Measurements from ENCODE around the gene DRD4. TPM values are rescaled to one million over a fixed set of nuclear protein-coding genes. Genes with fewer than 3 reads are reported as not detected.

The DRD4 gene
- total RNA-seq, 1 donor from 2014 or later: 2.1 TPM

DNA sequence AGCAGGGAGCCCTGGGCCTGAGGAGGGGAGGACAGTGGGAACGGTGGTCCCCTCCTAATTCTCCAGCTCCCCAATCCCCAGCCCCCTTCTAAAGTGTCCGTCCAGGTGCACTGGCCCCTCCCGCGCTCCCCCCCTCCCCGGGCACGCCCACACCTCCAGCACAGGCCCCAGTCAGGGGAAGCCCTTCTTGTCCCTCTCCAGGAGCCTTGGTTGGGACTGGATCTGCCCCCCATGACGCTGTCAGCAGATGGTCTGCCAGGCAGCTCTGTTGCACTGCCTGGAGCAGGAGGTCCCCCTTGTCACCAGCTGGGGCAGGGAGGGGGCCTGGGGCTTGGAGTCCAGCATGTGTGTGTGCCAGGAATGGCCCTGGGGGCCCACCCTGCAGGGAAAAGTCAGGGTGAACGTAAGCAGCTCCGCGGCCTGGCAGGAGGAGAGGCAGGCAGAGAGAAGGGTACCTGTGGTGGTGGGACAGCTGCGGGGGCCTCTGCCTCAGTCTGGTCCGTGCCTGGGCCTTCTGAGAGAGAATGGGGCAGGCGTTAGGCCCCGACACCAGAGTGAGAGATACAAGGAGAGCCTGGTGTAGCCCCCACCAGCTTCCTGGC lies 22.9 kb upstream of the DRD4 start:
- H3K36me3 Mint-ChIP-seq: peaks cover 8% of the 10 kb centered on the region
- H3K27ac Mint-ChIP-seq: peak overlapping the region; percentile 82
- H3K4me1 Mint-ChIP-seq: peaks cover 12% of the 10 kb centered on the region
- H3K4me3 Mint-ChIP-seq: peak overlapping the region; percentile 57
- DNase-seq (ENCODE audit: low spot score in 2 of 2, unreplicated experiment in 2 of 2): no peak
- H3K9me3 Mint-ChIP-seq: no peaks in the 10 kb centered on the region
- H3K27me3 Mint-ChIP-seq (ENCODE audit: low read depth): no peaks in the 10 kb centered on the region
- TF ChIP-seq, protein P1, sequence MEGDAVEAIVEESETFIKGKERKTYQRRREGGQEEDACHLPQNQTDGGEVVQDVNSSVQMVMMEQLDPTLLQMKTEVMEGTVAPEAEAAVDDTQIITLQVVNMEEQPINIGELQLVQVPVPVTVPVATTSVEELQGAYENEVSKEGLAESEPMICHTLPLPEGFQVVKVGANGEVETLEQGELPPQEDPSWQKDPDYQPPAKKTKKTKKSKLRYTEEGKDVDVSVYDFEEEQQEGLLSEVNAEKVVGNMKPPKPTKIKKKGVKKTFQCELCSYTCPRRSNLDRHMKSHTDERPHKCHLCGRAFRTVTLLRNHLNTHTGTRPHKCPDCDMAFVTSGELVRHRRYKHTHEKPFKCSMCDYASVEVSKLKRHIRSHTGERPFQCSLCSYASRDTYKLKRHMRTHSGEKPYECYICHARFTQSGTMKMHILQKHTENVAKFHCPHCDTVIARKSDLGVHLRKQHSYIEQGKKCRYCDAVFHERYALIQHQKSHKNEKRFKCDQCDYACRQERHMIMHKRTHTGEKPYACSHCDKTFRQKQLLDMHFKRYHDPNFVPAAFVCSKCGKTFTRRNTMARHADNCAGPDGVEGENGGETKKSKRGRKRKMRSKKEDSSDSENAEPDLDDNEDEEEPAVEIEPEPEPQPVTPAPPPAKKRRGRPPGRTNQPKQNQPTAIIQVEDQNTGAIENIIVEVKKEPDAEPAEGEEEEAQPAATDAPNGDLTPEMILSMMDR (IDR thresholded peaks at IDR 0.05; ENCODE audit: unreplicated experiment): no peak

DNA sequence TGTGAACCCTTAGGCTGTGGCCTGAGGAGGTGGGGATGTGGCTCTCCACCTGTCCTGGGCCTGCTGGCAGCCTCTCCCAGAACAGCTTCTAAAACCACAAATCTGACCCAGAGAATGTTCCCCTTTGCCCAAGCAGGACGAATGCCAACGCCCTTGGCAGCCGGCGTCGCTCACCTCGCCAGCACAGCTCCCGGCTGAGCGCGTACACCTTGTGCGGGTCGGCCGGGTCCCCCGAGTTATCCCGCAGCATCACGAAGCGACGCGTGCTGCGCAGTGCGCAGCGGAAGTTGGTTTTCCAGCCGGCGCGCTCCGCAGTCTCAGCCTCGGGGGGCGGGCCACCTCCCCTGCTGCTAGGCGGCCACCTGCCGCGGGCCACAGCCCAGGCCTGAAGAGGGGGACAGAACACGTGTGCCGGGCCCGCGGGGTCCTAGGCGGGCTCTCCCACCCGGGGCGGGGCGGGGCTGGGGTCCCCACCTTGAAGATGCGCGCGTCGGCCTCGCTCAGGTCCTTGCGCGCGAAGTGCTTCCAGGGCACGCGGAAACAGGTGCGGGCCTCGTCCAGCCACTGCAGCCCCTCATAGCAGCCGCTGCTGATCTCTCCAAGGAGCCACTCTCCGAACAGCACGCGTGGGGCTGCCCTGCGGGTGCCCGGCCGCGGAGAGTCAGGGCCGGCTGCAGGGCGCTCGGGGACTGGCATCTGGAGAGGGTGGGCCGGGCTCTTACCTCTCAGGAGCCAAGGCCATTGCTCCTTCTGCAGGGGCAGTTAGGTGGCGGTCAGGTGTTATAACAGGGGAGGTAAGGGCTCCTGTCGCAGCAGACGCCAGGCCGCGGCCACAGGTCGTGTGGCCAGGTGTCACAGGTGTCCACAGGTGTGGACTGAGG lies 22.2 kb upstream of the DRD4 start:
- Mint-ChIP-seq H3K4me1 (peaks cover 12% of the 10 kb centered on the region), H3K27ac (peak overlapping the region; percentile 95), H3K36me3 (peaks cover 8% of the 10 kb centered on the region), H3K27me3 (ENCODE audit: low read depth) (no peaks in the 10 kb centered on the region), H3K9me3 (no peaks in the 10 kb centered on the region), H3K4me3 (peak overlapping the region; percentile 77)
- DNase-seq (ENCODE audit: low spot score in 2 of 2, unreplicated experiment in 2 of 2): no peak
- TF ChIP-seq, protein P1 (IDR thresholded peaks at IDR 0.05; ENCODE audit: unreplicated experiment): no peak

DNA sequence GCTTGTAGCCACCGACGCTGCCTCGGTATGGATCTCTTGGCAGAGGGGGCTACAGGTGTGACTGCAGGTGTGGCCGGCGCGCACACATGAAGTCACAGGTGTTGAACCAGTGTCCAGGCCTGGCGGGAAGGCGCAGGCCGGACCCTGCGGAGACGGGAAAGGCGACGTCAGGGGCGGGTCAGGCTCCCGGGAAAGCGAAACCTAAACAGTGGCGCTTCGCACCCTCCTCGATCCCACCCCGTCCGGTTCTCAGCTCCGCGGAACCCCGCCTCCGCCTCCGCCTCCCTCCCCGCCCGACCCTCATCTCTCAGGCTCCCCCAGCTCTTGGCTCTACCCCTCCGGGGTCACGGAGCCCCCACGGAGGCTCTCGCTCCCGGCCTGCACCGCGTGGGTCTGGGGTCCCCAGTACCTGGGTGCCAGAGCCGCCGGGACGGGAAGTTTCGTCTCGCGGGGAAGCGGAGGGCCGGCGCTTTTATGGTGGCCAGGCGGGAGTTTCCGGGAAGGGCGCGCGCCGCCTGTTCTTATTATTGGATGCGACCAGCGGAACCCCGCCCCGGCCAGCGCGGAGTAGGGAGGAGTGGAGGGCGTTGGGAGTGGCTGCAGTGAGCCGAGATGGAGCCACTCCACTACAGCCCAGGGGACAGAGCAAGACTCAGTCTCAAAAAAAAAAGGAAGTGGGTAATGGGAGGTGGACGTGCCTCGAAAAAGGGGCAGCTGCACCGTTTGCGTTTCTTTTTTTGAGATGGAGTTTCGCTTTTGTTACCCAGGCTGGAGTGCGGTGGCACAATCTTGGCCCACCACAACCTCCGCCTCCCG lies 21.4 kb upstream of the DRD4 start, which contains the start of gene IRF7:
TSS of gene IRF7 (minus strand) at position 447 of the 816 bp plus-strand sequence. CDS start 586 bp downstream, outside the sequence.
- peak within 1 kb of the TSS; percentile 95 for H3K27ac Mint-ChIP-seq
- H3K4me3 Mint-ChIP-seq: peak within 1 kb of the TSS; percentile 77
- no peaks in the 10 kb centered on the region for H3K27me3 Mint-ChIP-seq (ENCODE audit: low read depth)
- TF ChIP-seq, protein P1 (IDR thresholded peaks at IDR 0.05; ENCODE audit: unreplicated experiment): no peak
- H3K4me1 Mint-ChIP-seq: peaks cover 12% of the 10 kb centered on the region
- H3K36me3 Mint-ChIP-seq: peaks cover 6% of the 10 kb centered on the region
- DNase-seq (ENCODE audit: low spot score in 2 of 2, unreplicated experiment in 2 of 2): peak; percentile 78 to 89
- no peaks in the 10 kb centered on the region for H3K9me3 Mint-ChIP-seq

DNA sequence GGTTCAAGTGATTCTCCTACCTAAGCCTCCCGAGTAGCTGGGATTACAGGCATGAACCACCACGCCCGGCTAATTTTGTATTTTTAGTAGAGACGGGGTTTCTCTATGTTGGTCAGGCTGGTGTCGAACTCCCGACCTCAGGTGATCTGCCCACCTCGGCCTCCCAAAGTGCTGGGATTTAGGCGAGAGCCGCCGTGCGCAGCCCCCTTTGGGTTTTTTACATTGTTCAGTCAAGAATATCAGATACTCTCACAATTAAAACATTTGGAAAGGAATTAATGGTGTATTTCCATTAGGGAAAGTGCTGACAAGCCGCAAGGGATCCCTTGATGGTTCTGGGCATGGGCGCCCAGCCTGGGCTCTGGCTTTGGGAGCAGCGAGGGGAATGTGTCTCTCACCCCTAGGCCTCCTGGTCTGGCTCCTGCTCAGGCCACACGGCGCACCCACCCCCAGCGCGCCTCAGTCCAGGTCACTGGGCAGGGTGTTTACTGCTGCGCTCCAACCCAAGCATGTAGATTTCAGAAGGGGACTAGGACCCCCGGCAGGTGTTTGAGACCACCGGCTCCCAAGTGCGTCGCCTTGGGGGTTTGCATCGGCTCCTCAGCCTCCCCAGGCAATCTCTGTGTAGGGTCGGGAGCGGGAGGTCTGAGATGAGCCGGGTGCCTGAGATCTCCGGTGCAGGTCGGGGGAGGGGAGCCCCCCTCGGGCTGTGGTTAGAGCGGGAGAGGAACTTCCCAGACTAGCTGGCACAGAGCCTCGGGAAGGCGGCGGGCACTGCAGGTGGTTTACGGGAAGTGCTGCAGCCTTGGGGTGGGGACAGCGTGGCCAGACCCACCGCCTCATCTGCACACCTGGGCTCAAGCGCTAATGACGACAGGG lies 20.5 kb upstream of the DRD4 start:
- TF ChIP-seq, protein P1 (IDR thresholded peaks at IDR 0.05; ENCODE audit: unreplicated experiment): no peak
- Mint-ChIP-seq H3K4me3 (peak overlapping the region; percentile 77), H3K27ac (no peak overlapping the region), H3K27me3 (ENCODE audit: low read depth) (no peaks in the 10 kb centered on the region), H3K4me1 (peaks cover 12% of the 10 kb centered on the region), H3K9me3 (no peaks in the 10 kb centered on the region), H3K36me3 (peaks cover 5% of the 10 kb centered on the region)
- DNase-seq (ENCODE audit: low spot score in 2 of 2, unreplicated experiment in 2 of 2): no peak

Measured in mesothelial cell of epicardium (in vitro differentiated cells).